AG09319 (cell line): Measurements from ENCODE around the gene KRT15.
A peak's percentile ranks its signal among the peaks of the same experiment; 100 is the strongest.

Experiments used
- DNase-seq: peaks from one replicate; pipeline ENCODE4 v3.0.0-alpha.2; 2010; ENCODE audit warnings: low read depth; ENCODE audit errors: extremely low read depth
- TF ChIP-seq, protein P1 (sequence below): IDR thresholded peaks from 2 replicates; pipeline ENCODE4 v1.5.1; 2011; ENCODE audit warnings: low read depth, mild to moderate bottlenecking, inconsistent platforms, low read length, moderate library complexity

KRT15 gene

DNA sequence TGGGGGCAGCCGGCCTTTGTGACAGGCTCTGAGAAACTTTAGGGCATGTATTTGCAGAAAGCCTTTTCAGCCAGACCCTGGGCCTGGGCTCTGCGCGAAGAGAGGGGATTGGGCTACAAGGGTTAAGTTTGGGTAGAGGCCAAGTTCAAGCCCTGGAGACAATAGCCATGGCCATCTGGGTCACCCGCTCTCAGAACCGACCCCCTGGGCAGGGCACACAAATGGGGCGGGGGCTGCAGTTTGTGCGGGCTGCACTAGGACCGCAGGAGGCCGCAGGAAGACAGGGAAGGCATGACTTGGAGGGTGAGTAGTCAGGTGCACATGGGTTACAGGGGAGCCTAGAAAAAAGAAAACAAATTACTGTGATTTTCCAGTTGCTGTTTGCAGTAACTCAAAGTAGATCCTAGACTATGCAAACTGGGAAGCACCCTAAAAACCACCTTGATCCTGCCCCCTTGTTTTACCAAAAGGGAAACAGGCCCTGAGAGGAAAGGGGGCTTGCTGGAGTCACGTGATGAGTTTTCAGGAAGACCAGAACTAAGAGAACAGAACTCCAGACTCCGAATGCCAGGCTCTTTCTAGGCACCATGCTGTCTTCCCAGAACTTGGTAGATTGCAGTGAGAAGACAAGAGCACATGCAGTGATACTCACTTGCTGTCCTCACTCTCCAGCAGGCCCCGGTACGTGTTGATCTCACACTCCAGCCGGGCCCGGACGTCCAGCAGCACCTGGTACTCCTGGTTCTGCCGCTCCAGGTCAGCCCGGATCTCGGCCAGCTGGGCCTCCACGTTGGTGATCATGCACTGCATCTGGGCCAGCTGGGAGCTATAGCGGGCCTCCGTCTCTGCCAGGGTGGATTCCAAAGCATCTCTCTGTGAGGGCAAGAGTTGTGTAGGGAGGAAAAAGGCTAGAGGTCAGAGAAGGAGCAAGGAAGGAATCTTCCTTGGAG lies 41.5 kb downstream of the KRT15 start:
- no peak for DNase-seq
- TF ChIP-seq, protein P1, sequence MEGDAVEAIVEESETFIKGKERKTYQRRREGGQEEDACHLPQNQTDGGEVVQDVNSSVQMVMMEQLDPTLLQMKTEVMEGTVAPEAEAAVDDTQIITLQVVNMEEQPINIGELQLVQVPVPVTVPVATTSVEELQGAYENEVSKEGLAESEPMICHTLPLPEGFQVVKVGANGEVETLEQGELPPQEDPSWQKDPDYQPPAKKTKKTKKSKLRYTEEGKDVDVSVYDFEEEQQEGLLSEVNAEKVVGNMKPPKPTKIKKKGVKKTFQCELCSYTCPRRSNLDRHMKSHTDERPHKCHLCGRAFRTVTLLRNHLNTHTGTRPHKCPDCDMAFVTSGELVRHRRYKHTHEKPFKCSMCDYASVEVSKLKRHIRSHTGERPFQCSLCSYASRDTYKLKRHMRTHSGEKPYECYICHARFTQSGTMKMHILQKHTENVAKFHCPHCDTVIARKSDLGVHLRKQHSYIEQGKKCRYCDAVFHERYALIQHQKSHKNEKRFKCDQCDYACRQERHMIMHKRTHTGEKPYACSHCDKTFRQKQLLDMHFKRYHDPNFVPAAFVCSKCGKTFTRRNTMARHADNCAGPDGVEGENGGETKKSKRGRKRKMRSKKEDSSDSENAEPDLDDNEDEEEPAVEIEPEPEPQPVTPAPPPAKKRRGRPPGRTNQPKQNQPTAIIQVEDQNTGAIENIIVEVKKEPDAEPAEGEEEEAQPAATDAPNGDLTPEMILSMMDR = no peak

DNA sequence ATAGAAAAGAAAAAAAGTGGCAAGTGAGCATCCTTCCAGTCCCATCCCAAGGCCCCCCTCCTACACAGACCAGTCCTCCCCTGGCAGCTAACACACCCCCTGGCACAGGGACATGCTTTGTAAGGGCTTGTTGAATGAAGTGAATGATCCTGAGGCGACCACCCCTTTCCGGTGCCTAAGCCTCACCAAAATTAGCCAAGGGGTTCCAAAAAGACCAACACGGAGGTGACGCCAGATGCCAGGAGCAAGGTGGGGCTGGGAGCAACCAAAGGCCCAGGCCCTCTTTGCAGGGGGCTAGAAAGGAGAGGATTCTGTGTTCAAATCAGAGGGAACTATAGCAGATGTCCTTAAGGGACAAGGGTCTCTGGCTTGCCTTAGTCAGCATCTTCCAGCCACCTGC lies 43.3 kb downstream of the KRT15 start:
- TF ChIP-seq, protein P1 = no peak
- DNase-seq = no peak

DNA sequence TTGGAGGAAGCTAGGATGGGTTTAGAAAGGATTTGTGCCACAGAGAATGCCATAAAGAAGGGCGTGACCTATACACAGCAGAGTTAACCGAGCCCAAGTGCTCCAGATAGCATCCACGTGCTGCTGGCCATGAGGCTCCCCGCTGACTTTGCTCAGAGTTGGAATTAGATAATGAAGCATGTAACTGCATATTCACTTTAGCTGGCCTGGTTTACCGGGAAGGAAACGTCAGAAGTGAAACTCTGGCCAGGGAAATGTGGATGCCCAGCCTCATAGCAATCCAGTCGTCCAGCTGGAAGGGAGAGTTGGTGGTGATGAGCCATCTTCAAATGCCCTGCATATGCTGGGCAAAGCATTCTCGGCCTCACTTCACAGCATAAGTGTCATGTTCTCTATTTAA lies 43.8 kb downstream of the KRT15 start:
- TF ChIP-seq, protein P1 = no peak
- no peak for DNase-seq

DNA sequence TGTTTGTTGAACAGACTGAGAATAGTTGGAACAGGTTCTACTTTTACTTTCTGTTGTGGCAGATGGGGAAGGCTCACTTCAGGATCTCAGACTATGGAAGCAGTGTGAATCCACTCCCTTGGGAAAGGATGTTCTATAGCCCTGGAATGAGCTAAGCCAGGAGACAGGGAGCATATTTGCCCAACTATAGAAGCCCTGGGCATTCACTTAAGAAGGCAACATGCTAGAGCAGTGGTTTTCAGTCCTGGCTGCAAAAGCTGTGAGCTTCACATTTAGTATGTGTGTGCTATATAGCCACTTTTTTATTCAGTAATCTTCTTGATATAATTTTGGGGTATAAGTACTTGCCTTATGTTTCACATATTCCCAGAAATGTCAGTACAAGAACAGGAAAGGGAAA lies 50.3 kb downstream of the KRT15 start:
- TF ChIP-seq, protein P1 = no peak
- DNase-seq = no peak

DNA sequence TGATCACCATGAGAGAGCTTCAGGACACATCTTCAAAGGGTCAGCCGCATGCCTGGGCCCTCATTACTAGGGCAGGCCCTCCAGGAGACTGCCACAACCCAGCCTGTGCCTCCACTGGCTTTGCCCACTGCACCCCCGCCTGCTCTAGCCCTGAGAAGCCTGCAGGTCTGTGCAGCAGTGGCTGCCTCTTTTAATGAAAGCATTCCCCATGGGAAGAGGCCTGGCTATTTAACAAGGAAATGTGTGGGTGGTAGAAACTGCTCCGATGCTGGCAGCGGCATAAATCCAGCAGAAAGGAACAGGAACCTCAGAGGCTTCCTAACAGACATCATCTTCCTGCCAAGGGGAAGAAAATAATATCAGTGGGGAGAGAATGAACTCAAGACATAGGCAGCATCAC lies 51.1 kb downstream of the KRT15 start:
- TF ChIP-seq, protein P1 = no peak
- no peak for DNase-seq

DNA sequence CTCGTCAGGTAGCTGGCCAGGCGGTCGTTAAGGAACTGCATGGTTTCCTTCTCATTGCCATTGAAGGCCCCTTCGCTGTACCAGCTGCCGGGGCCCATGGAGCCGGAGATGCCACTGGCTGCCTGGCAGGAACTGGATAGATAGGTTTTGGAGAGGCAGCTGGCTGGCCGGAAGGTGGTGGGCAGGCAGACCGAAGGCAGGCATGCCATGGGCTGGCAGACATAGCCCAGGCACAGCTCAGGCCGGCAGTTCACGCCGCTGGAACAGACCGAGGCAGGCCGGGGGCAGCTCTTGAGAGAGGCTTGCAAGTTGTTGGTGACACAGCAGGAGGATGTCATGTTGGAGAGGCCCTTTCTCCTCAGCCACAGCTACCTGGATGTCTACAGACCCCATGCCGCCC lies 51.7 kb downstream of the KRT15 start, which contains the start of gene KRT32:
KRT32 (minus strand) TSS at position 399 of the 400 bp plus-strand sequence; CDS start at position 338, 61 bp downstream.
- no peak for DNase-seq
- TF ChIP-seq, protein P1 = no peak

DNA sequence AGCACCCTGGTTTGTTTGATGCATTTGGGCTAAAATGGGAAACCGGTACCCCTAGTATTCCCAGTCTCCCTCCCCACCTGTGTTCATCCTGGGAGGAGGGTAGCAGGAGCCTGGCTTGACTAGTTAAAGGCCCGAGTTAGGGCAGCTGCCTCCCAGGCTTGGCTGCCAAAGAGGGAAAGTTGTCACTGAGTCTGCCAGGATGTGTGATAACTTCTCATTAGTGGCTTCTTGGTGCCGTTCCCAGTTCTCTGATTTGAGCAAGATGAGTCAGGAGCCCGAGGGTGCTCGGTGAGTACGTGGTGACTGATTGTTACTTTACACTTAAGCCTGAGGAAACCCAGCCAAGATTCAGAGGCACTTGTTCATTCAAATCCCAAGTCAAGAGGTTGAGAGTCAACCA lies 54.0 kb downstream of the KRT15 start:
- DNase-seq = peak; percentile 73
- TF ChIP-seq, protein P1 = no peak
